ENCODE results near the gene SLC27A6.
"Not testable (repeated sequence)": the region's sequence is repeated elsewhere in the genome, so short reads cannot be mapped to it uniquely, and the experiment has no call there.

Gene SLC27A6

DNA sequence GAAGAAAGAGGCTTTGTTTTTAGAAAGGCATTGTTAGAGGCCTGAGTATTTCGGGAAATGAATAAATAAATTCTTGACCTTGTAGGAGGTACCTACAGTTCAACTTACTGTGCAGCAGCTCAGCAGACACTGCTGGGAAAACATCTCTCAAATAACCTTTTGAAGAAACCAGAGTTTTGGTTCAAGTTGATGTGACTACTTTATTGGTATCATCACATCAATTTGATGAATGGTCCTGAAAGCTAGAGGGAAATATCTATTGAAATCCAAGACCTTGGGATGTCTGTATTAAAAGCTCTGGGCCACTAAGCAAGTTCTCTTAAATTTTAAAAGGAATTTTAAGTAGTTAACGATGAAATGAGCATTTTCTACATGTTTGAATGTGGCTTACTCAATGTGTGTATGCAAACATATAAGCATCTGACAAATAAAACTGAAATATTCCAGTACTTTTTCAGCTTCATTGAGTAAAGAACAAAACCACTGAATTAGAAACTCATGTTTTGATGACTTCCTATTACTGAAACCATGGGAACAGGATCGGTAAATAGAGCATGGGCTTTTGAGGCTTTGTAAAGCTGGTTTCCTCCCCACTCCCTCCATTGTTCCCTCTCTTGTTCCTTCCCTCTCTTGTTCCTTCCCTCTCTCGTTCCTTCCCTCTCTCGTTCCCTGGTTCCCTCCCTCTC, 36.7 kb downstream of the SLC27A6 start:
- DNase-seq = no peak

DNA sequence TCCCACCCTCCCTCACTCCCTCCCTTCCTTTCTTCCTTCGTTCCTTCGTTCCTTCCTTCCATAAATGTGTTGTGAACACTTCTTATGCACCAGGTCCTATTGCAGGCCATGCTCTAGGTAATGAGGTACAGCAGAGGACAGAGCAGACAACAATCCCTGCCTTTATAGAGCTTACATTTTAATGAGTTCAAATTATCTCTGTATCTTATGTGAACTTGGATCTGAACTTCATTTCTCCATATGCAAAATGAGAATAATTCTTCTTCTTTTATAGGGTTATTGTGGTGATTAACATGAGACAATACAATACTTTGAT, 37.2 kb downstream of the SLC27A6 start:
- no peak for DNase-seq

DNA sequence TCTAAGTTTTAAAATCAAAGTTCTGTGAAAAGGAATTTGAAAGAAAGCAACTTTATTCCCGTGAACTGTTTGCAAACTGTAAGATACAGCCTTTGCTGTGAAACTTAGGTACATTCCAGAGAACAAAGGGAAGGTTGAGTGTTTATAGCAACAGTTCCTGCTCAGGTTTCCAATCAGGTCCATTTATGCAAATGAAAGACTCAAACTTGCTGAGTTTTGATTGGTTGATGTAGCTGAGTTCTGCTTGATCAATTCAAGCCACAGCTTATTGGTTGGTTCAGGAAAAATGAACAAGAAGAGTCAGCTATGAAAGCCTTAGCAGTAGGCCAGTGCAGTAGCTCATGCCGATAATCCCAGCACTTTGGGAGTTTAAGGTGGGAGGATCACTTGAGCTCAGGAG, 37.9 kb downstream of the SLC27A6 start:
- DNase-seq = no peak

DNA sequence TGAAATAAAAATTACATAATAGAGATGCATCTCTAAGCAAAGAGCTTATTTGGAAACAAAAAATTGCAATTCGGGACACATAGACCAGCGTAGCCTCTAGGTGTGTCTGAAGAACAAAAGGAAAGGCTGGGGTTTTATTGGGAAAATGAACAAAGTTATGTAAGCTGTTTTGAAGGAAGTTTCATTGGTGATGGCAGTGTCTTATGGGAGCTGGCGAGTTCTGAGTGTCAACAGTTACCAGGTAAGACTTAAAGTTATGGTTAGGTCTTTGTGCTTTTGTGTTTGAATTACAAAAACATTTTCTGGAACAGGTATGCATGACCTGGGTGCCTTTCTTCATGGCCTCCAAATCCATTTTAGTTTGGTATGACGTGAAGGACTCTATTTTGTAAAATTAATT, 48.9 kb downstream of the SLC27A6 start:
- DNase-seq = no peak

DNA sequence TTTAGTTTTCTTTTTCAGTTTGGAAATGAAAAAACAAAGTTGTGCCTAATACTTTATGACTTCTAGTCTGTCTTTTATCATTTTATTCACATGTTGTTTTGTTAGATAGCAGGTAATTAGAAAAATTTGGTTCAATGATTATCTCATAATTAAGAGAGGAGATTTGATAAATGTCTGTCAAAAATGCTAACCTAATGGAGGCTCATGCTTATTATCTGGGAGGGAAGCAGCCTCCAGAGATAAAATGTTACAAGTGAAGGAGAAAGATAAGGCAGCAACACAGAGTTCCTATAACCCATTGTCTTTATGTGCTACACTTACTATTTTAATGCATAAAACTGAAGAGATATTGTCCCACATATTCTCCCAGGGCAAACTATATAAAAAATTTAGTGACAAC, 53.5 kb downstream of the SLC27A6 start:
- no peak for DNase-seq

DNA sequence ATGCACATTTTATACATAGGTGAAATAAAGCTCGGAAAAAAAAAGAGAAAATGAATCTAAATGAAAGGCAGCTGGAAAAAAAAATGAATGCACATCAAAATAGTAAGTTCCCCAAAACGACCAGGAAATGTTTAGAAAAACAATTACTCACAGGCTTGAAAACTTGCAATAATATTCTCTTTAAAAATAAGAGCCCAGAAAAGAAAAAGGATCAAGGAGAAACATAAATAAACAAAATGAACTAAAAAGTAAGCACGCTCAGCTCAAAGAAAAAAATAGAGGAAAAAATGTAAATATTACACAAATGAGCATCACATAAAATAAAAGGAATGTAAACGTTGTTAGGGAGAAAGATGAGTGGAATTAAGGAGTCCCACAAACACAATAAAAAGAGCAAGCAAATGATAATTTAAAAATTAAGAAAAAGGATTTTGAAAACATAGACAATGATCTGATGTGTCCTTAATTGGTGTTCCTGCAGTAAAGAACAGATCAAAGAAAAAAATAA, 54.2 kb downstream of the SLC27A6 start:
- DNase-seq = no peak

DNA sequence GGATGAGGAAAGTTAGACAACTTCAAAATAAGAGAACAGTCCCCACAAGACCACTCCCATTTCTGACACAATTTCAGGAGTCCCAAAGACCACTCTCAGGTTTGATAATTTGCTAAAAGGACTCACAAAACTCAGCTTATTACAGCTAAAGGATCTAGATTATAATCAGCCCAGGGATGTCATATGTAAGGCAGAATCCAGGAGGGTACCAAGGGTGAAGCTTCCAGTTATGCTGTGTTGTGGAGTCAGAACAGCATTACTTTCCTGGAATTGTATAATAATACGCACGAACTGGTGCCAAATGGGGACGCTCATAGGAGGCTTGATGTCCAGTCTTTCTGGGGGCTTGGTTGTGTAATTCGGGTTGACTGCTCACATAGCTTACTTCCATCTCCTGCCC, 55.4 kb downstream of the SLC27A6 start:
- no peak for DNase-seq

DNA sequence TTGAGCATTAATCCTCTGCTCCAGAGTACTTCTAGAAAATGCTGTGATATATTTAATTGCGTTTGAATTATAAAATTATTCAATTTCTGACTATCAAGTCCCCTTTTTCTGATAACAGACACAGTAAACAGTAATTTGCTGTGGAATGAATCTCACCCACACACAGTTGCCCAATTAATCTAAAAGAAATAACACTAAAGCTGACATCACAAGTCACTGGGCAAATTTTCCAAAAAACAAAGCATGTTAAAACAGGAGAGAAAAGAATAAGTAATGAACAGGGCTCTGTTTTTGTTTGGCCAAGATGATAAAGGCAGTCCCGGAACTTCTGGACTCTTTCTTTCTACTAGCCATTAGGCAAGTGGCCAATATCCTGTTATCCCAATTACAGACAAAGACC, 56.5 kb downstream of the SLC27A6 start:
- DNase-seq = no peak

DNA sequence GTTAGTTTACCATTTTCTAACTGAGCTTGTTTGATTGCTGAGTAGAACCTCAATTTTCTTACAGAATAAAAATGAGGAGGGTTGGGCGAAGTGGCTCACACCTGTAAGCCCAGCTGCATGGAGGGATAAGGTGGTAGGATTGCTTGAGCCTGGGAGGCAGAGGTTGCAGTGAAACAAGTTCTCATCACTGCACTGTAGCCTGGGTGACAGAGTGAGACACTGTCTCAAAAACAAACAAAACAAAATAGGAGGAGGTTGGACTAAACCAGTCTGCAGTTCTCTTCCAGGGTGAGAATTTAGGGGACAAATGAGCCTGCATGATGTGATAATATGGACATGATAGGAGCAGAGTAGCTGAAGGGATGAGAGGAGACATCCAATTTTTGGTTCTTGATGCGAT, 57.3 kb downstream of the SLC27A6 start:
- DNase-seq = no peak

DNA sequence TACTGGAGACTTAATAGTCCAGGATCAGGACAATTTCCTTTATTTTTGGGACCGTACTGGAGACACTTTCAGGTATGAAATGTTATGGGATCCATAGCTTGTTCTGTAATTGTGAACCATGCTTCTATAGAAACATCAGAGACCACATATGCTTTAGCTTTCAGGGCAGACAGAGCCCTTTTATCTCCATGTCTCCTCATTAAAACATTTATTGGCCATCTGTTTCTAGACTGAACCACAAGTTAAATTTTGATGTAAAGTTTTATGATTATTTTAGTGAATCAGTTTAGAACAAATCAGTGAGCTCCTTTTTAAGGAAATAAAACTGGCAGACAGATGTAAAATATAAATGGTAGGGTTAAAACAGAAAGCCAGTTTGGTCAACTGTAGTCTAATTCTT, 62.0 kb downstream of the SLC27A6 start:
- DNase-seq = no peak

DNA sequence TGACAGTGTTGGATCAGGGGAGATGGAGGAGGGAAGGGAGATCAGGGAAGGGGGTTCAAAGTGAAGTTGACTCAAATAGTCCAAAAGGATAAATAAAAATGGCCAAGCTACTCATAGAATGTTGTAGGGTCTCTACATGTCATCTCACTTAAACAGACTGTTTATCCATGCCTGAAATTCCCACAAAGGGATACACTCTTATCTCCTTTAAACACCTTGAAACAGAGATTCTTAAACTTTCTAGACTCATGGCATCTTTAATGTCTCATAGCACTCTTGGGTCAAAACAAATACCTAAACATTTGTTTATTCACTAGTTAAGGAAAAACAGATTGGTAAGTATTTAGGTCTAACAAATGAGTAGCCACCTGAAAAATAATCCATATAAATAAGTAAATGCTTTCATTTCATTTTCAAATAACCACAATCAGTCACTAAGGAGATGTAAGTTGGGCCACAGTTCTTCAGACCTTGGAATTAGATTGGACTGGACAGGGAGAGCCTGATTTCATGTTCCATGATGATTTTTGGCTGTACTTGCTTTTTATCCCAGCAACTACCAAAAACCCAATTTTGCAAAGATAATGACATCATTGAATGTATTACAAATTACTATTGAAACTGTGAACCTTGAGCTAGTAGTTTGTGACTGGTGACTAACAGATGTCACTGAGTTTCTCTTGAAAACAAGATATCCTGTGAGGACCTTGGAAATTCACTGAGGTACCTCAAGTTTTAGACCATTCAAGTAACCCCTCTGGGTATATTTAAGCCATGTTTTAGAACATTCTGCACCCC, 66.8 kb downstream of the SLC27A6 start:
- DNase-seq = no peak

DNA sequence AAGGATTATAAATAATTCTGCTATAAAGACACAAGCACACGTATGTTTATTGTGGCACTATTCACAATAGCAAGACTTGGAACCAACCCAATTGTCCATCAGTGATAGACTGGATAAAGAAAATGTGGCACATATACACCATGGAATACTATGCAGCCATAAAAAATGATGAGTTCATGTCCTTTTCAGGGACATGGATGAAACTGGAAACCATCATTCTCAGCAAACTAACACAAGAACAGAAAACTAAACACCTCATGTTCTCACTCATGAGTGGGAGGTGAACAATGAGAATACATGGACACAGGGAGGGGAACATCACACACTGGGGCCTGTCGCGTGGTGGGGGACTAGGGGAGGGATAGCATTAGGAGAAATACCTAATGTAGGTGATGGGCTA, 71.0 kb downstream of the SLC27A6 start:
- DNase-seq = not testable (repeated sequence)

DNA sequence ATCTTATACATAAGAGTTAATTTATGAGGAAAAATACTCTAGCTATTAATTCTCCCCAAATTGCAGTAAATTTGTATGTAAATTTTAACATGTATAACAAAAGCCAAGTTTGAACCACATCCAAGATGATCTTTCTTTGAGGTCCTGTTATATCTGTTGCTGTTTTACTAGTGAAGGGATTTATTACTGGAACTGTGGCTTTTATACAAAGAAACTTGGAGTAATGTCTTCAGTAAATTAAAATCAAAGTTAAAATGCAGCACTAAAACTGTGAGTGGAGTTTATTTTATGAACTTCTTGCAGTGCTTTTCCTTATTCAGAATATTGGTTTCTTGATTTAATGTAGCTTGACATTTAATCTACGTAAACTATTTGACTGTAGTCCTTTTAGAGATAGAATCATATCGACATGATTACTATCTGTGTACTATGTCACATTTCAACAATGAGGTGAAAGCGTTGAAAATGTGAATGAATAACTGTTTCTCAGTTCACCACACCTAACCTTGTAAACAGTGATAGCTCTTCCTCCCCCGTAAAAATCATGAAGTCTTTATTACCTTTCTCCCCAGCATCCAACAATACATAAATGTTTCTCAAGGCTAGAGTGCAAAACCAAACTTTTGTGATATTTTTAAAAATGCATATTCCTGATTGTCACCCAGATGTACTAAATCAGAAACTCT, 76.1 kb downstream of the SLC27A6 start:
- no peak for DNase-seq

DNA sequence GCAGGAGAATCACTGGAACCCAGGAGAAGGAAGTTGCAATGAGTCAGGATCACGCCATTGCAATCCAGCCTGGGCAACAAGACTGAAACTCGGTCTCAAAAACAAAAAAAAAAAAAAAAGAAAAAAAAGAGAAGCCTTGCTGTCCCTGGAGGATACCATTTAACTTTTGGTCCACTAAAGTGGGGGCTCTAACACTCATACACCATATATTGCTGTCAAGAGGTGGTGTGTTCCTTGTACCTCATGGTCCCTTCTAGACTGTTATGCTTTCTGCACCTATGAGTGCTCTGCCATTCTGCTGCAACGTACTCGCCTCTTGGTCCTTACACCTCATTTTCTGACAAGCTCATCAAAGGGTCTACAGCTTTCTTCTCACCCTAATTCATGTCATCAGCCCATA, 77.0 kb downstream of the SLC27A6 start:
- no peak for DNase-seq

DNA sequence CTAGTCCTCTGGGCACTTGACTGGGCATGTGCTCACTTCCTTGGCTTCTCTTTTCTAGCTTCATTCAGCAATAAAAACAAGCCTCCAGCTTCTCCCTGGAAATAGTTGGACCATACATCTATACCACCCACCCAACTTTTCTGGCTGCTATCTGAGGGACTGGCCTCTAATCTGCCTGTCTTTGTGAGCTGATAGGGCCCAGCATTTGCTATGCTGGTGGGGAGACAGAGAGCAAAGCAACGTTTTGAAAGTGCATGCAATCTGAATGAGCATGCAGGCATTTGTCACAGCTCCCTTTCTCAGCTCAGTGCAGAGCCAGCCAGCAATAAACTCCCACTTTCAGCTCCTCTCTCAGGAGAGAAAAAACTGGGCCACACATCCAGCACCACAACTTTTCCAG, 78.6 kb downstream of the SLC27A6 start:
- no peak for DNase-seq

DNA sequence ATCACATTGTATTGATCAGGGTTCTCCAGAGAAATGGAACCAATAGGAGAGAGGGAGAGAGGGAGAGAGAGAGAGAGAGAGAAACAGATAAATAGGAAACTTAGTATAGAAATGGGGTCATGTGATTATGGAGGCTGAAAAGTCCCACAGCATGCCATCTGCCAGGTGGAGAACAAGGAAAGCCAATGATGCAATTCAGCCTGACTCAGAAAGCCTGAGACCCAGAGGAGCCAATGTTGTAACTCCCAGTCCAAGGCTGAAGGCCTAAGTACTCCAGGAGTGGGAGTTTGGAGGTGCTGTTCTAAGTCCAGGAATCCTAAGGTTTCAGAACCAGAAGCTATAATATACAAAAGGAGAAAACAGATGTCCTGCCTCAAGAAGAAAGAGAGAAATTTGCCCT, 80.9 kb downstream of the SLC27A6 start:
- no peak for DNase-seq

DNA sequence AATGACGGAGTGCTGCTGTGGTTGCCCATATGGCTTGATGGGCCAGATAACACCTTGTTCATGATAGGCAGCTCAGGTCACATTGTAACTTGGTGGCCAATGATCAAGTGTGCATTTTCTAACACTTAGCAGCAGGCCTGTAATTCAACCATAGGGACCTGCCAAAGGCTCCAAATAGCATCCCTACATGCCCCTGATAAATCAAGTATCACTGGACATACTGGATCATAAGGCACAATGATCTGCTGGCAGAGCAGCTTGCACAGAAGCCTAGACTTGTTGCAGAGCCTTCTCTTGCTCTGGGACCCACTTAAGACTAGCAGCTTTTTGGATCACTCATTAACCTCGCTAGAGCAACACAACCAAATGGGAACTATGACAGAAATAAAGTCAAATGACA, 83.2 kb downstream of the SLC27A6 start:
- DNase-seq = no peak

DNA sequence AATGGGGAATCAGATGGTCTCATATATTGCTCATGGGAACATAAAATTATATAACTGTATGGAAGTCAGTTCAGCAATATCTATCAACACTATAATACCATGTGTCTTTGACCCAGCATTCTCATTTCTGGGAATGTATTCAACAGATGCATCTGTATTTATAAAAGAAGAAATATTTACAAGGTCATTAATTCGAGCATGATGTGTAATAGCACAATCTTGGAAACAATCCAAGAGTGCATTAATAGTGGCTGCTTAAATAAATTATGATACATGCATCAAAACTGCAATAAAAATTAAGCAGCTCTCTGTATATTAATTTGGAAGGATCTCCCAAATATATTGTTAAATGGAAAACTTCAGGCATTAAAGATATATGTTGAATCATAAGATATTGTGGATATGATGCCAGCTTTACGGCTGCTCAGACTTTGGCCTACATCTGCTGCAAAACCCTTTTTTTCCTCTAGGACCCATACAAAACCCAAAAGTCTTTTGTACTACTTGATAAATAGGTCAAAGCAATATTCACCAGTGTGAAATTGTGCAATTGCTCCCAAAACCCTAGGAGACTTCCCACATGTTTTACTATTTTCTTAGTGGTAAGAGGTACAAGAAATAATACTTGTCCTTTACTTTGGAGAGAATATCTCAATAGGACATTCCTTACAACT, 84.0 kb downstream of the SLC27A6 start:
- DNase-seq = no peak

DNA sequence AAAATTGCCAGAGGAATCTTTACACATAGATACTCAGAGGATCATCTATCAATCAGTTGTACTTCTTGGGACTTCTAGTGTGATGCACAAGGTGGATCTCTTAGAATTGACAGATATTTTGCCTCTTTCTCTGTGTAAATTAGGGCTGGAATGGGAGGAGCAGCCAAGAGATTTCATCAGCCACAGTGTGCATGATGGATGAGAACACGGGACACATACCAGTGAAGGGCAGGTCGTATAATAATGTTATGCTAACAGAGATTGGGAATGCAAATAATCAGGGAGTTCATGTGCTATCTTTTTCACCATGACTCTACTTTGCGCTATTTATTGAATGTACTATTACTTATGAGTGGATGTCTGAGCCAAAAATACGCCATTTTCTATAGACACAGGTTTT, 86.0 kb downstream of the SLC27A6 start:
- DNase-seq = no peak

DNA sequence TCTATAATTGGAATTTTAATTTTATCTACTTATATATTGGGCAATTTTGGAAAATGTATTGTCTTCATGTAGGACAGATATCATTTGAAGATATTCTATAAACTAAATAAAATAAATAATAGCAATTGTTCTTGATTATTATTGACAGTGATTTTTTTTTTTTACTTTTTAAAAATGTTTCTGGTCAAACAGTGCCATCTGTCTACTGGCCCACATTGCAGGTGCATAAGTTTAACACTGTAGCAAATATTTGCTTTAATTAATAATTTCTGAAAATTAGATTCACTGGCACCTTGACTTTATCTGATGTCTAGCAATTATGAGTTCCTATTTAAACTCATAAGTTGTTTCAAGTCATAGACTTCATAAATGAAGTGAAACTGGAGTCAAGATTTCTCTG, 88.2 kb downstream of the SLC27A6 start:
- DNase-seq = no peak

DNA sequence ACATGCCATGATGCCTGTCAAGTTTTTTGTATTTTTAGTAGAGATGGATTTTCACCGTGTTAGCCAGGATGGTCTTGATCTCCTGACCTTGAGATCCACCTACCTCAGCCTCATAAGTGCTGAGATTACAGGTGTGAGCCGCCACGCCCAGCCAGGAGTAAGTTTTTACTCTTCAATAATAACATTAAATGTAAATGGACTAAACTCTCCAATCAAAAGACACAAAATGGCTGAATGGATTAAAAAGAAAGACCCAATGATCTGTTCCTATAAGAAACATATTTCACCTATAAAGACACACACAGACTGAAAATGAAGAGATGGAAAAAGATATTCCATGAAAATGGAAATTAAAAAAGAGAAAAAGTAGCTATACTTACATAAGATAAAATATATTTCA, 92.0 kb downstream of the SLC27A6 start:
- DNase-seq = no peak

DNA sequence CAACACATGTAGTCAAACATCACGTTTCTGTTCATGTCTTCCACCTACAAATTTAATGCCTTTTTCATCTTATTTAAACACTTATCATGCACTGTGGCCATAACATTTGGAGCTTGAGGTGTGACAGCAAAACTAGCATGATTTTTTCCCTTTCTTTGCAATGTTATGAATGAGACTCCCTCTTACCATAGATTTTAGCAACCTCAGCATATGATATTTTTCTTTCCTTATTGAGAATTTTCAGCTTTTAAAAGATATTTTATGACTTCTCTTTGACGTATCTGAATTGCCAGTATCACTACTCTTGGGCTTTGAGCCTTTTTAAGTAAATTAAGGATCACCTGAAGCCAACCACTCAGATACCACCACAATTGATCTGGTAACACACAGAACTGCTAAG, 96.6 kb downstream of the SLC27A6 start:
- DNase-seq = no peak

DNA sequence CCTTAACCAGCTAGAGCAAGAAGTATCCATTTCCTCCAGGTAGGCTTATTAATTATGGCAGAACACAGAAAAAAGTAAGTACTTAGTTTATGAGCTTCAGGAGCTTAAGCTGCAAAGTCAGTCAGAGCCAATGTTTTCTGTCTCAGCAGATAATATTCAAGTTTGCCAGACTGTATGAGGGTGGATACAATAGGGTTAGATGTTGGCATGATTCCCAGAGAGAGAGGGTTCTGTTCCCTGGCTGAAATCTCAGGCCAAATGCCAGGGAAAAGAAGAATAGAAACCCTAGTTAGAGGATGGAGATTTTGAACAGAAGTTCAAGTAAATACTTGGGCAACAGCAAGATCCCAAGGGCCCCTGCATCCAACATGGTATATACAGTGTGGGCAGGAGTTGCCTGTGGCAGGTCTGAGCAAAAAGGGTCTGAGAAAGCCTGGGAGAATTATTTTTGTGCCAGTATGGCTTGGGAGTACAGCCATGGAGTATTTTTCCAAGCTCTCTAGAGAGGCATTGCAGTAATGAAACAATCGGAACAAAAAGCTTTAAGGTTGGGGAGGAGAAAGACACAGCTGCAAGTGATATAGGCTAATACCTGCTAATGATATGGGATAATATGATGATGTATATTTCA, 98.3 kb downstream of the SLC27A6 start:
- no peak for DNase-seq

Measured in left hindlimb (tissue), 1 donor.